ENCODE measurements around the gene KIAA2012. TPM values are rescaled to one million over a fixed set of nuclear protein-coding genes. Genes with fewer than 3 reads are reported as not detected.
A peak's percentile ranks its signal among the peaks of the same experiment; 100 is the strongest.

KIAA2012 gene
- total RNA-seq, 1 donor from 2014 or later: not detected

DNA sequence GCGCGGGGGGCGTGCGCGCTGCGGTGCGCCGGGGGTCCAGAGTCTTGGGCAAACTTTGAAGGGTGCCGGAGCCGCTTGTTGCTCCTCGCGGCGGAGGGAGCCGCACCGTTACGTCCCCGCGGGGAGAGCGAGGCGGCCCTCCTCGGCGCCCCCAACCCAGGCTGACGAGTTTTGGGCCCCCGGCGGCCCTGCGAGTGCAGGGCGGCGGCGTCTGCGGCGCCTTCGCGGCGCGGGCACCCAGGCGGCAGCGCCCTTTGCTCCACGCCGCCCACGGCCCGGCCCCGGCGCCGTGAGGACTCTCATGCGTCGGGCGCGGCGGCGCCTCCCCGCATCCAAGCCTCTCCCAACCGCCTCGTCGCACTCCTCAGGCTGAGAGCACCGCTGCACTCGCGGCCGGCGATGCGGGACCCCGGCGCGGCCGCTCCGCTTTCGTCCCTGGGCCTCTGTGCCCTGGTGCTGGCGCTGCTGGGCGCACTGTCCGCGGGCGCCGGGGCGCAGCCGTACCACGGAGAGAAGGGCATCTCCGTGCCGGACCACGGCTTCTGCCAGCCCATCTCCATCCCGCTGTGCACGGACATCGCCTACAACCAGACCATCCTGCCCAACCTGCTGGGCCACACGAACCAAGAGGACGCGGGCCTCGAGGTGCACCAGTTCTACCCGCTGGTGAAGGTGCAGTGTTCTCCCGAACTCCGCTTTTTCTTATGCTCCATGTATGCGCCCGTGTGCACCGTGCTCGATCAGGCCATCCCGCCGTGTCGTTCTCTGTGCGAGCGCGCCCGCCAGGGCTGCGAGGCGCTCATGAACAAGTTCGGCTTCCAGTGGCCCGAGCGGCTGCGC is 38.6 kb upstream of the KIAA2012 start:
- Mint-ChIP-seq H3K27me3 (peaks cover 23% of the 10 kb centered on the region), H3K4me1 (peaks cover 12% of the 10 kb centered on the region), H3K27ac (no peak overlapping the region), H3K36me3 (ENCODE audit: low read depth) (no peaks in the 10 kb centered on the region), H3K9me3 (no peaks in the 10 kb centered on the region), H3K4me3 (peak overlapping the region; percentile 86)
- intact Hi-C loops (cut with micrococcal nuclease): loop anchor here (1.0 to 10.0 kb wide), 7 partner anchors 30 to 1507 kb away; partner anchors contain the start of genes BMPR2, BZW1 and SGO2
- TF ChIP-seq, protein P1, sequence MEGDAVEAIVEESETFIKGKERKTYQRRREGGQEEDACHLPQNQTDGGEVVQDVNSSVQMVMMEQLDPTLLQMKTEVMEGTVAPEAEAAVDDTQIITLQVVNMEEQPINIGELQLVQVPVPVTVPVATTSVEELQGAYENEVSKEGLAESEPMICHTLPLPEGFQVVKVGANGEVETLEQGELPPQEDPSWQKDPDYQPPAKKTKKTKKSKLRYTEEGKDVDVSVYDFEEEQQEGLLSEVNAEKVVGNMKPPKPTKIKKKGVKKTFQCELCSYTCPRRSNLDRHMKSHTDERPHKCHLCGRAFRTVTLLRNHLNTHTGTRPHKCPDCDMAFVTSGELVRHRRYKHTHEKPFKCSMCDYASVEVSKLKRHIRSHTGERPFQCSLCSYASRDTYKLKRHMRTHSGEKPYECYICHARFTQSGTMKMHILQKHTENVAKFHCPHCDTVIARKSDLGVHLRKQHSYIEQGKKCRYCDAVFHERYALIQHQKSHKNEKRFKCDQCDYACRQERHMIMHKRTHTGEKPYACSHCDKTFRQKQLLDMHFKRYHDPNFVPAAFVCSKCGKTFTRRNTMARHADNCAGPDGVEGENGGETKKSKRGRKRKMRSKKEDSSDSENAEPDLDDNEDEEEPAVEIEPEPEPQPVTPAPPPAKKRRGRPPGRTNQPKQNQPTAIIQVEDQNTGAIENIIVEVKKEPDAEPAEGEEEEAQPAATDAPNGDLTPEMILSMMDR (IDR thresholded peaks at IDR 0.05): no peak
- CTCF ChIA-PET: no interaction called here
- POLR2A ChIA-PET: interaction anchor here (0.6 kb wide), 1 partner anchor 469 kb away, joined by 5 read pairs; no protein-coding TSS in a partner anchor
- ATAC-seq (ENCODE audit: low read depth) (no peak), DNase-seq (peak; percentile 36)

DNA sequence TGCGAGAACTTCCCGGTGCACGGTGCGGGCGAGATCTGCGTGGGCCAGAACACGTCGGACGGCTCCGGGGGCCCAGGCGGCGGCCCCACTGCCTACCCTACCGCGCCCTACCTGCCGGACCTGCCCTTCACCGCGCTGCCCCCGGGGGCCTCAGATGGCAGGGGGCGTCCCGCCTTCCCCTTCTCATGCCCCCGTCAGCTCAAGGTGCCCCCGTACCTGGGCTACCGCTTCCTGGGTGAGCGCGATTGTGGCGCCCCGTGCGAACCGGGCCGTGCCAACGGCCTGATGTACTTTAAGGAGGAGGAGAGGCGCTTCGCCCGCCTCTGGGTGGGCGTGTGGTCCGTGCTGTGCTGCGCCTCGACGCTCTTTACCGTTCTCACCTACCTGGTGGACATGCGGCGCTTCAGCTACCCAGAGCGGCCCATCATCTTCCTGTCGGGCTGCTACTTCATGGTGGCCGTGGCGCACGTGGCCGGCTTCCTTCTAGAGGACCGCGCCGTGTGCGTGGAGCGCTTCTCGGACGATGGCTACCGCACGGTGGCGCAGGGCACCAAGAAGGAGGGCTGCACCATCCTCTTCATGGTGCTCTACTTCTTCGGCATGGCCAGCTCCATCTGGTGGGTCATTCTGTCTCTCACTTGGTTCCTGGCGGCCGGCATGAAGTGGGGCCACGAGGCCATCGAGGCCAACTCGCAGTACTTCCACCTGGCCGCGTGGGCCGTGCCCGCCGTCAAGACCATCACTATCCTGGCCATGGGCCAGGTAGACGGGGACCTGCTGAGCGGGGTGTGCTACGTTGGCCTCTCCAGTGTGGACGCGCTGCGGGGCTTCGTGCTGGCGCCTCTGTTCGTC is 37.7 kb upstream of the KIAA2012 start:
- Mint-ChIP-seq H3K27me3 (peaks cover 29% of the 10 kb centered on the region), H3K36me3 (ENCODE audit: low read depth) (no peaks in the 10 kb centered on the region), H3K4me1 (peaks cover 12% of the 10 kb centered on the region), H3K27ac (no peak overlapping the region), H3K4me3 (peak overlapping the region; percentile 83), H3K9me3 (no peaks in the 10 kb centered on the region)
- ChIA-PET CTCF (no interaction called here), POLR2A (interaction anchor here (0.6 kb wide), 1 partner anchor 470 kb away, joined by 5 read pairs; no protein-coding TSS in a partner anchor)
- TF ChIP-seq, protein P1 (IDR thresholded peaks at IDR 0.05): no peak
- DNase-seq (peak; percentile 28), ATAC-seq (ENCODE audit: low read depth) (no peak)
- intact Hi-C loops (cut with micrococcal nuclease): loop anchor here (2.0 to 10.0 kb wide), 4 partner anchors 31 to 1221 kb away; partner anchors contain the start of gene BZW1

DNA sequence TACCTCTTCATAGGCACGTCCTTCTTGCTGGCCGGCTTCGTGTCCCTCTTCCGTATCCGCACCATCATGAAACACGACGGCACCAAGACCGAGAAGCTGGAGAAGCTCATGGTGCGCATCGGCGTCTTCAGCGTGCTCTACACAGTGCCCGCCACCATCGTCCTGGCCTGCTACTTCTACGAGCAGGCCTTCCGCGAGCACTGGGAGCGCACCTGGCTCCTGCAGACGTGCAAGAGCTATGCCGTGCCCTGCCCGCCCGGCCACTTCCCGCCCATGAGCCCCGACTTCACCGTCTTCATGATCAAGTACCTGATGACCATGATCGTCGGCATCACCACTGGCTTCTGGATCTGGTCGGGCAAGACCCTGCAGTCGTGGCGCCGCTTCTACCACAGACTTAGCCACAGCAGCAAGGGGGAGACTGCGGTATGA is 37.1 kb upstream of the KIAA2012 start:
- Mint-ChIP-seq H3K4me1 (peaks cover 12% of the 10 kb centered on the region), H3K27me3 (peaks cover 33% of the 10 kb centered on the region), H3K9me3 (no peaks in the 10 kb centered on the region), H3K27ac (no peak overlapping the region), H3K36me3 (ENCODE audit: low read depth) (no peaks in the 10 kb centered on the region), H3K4me3 (no peak overlapping the region)
- intact Hi-C loops (cut with micrococcal nuclease): loop anchor here (2.0 to 10.0 kb wide), 4 partner anchors 31 to 1221 kb away; partner anchors contain the start of gene BZW1
- POLR2A ChIA-PET: no interaction called here
- TF ChIP-seq, protein P1 (IDR thresholded peaks at IDR 0.05): no peak
- DNase-seq (no peak), ATAC-seq (ENCODE audit: low read depth) (no peak)
- CTCF ChIA-PET: no interaction called here

DNA sequence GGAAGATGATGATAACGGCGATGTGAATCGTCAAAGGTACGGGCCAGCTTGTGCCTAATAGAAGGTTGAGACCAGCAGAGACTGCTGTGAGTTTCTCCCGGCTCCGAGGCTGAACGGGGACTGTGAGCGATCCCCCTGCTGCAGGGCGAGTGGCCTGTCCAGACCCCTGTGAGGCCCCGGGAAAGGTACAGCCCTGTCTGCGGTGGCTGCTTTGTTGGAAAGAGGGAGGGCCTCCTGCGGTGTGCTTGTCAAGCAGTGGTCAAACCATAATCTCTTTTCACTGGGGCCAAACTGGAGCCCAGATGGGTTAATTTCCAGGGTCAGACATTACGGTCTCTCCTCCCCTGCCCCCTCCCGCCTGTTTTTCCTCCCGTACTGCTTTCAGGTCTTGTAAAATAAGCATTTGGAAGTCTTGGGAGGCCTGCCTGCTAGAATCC is 36.4 kb upstream of the KIAA2012 start:
- no peak for ATAC-seq (ENCODE audit: low read depth)
- H3K4me3 Mint-ChIP-seq: no peak overlapping the region
- no peaks in the 10 kb centered on the region for H3K36me3 Mint-ChIP-seq (ENCODE audit: low read depth)
- CTCF ChIA-PET: no interaction called here
- intact Hi-C loops (cut with micrococcal nuclease): loop anchor here (10.0 kb wide), 2 partner anchors 802 to 1222 kb away; partner anchors contain the start of gene BZW1
- no peak for DNase-seq
- H3K27me3 Mint-ChIP-seq: peaks cover 38% of the 10 kb centered on the region
- TF ChIP-seq, protein P1 (IDR thresholded peaks at IDR 0.05): no peak
- H3K4me1 Mint-ChIP-seq: peaks cover 12% of the 10 kb centered on the region
- H3K27ac Mint-ChIP-seq: no peak overlapping the region
- H3K9me3 Mint-ChIP-seq: no peaks in the 10 kb centered on the region
- POLR2A ChIA-PET: no interaction called here

Measured in activated B cell treated with CpG ODN at 0.5 μM for 24 hours (primary cell).